GM19043 (cell line): Measurements from ENCODE around the gene ARL4C.

ENCODE experiments used
- ATAC-seq: cut with Tn5 transposase; IDR thresholded peaks from one replicate; pipeline ENCODE4 v1.9.1; 2021; ENCODE audit warnings: low read depth; ENCODE audit not compliant: unreplicated experiment

Gene ARL4C, protein sequence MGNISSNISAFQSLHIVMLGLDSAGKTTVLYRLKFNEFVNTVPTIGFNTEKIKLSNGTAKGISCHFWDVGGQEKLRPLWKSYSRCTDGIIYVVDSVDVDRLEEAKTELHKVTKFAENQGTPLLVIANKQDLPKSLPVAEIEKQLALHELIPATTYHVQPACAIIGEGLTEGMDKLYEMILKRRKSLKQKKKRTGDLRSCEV

DNA sequence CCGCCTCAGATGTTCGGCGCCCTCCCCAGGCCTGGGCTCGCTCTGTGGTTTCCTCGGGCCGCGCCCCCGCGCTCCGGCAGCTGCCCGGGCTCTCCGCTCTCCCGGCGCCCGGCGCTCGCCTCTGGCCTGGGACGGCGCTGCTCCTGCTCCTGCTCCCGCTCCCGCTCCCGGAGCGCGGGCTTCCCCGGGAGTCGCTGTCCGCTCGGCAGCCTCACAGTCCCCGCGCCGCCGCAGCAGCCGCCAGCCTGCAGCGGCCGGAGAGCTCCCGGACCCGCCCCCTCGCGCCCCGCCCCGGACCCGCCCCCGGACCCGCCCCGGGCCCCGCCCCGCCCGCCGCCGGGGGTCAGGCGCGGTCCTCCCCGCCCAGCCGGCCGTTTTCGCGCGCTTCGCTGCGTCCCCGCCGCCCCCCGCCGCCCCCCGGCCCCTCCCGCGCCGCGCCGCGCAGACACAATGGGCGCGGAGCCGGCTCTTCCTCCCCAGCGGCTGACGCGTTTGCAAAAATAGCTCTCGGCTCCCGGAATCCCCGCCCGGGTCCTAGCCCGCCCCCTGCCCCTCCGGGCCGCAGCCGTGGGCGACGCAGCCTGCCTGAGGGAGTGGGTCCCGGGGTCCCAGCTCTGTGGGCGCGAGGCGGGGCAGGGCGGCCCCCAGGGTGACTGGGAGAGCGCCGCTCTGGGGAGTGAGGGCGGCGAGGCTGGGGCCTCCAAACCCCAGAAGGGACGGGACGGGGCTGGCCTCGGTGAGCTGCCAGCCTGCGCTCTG lies at the start of gene ARL4C:
Gene ARL4C (minus strand): TSS at position 247 of the 759 bp plus-strand sequence. CDS start 495 bp downstream, outside the sequence.
- peak; percentile 41 for ATAC-seq

GRCh38 chr2:234544659-234545611 lies 48.1 kb upstream of the ARL4C start:
- ATAC-seq, result no peak

- no peak for ATAC-seq
Observed at GRCh38 chr2:234542742-234543141, 45.9 kb upstream of the ARL4C start.

DNA sequence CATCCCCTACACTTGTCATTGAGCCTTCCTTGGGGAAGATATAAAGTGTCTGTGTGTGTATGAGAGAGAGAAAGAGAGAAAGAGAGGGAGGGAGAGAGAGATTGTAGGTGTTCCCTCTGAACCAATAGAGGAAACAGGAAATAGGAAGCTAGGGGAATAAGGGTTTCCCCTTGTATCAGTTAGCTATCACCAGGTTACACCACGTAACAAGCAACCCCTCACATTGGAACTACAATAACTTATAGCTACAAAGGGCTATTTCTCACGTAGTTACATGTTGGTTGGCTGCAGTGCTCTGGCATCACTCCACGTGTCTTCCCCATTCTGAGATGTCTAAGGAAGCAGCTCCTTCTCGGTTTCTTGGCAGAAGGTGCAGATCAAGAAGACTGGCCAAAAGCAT lies 41.0 kb upstream of the ARL4C start:
- ATAC-seq, result no peak

- no peak for ATAC-seq
Observed at GRCh38 chr2:234536178-234536965, 39.5 kb upstream of the ARL4C start.

GRCh38 chr2:234535464-234535863 lies 38.6 kb upstream of the ARL4C start:
- no peak for ATAC-seq

- ATAC-seq, result no peak
Observed at GRCh38 chr2:234534515-234534914, 37.6 kb upstream of the ARL4C start.

GRCh38 chr2:234533626-234534025 lies 36.7 kb upstream of the ARL4C start:
- no peak for ATAC-seq

- ATAC-seq, result no peak
Observed at GRCh38 chr2:234528410-234529148, 31.7 kb upstream of the ARL4C start.

DNA sequence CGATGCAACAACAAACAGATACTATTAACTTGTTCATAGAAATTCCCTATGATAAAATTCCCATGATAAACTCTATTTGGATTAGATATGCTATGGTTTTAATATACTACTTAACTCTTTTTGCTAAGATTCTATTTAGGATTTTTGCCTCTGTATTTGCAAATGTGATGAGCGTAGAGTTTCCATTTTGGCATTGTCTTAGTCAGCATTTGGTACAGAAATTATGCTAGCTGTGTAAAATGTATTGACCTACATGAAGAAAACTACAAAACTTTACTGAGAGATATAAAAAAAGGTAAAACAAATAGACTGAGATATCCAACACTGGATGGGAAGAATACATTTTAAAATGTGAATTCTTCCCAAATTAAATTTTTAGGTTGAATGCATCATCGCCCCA lies 29.8 kb upstream of the ARL4C start:
- no peak for ATAC-seq

GRCh38 chr2:234521536-234521935 lies 24.7 kb upstream of the ARL4C start:
- ATAC-seq, result no peak

GRCh38 chr2:234518986-234519642 lies 22.2 kb upstream of the ARL4C start:
- no peak for ATAC-seq

DNA sequence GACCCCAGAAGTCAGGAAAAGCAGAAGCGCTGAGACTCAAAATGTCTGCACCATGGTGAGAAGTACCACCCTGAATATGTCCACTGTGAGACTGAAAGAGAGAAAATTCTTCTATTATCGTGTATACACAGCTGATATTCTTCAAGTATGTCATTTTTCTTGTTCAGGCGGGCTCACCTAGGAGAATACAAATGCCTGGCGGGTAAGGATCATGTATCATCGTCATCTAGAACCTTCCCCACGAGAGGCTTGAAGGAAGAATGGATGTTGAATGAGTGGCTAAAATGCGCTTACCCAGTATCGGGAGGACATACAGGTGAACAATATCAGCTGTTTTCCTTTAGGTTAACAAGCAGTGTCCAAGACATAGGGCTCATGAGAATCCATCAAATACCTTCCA lies 21.1 kb upstream of the ARL4C start:
- ATAC-seq, result no peak

GRCh38 chr2:234514873-234515638 lies 18.2 kb upstream of the ARL4C start:
- ATAC-seq, result no peak

DNA sequence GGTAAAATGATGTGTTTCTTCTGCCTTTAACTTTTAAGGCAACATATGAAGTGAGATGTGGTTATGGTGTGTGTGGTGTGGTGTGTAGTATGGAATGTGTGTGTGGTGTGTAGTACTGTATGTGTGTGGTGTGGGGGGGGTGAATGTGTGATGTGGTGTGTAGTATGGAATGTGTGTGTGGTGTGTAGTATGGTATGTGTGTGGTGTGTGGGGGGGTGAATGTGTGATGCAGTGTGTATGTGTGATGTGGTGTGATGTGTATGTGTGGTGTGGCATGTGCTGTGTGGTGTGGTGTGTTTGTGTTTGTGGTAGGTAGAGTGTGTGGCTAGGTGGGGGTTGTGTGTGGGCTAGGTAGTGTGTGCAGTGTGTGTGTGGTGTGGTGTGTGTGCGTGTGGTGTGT lies 17.2 kb upstream of the ARL4C start:
- ATAC-seq, result no peak

DNA sequence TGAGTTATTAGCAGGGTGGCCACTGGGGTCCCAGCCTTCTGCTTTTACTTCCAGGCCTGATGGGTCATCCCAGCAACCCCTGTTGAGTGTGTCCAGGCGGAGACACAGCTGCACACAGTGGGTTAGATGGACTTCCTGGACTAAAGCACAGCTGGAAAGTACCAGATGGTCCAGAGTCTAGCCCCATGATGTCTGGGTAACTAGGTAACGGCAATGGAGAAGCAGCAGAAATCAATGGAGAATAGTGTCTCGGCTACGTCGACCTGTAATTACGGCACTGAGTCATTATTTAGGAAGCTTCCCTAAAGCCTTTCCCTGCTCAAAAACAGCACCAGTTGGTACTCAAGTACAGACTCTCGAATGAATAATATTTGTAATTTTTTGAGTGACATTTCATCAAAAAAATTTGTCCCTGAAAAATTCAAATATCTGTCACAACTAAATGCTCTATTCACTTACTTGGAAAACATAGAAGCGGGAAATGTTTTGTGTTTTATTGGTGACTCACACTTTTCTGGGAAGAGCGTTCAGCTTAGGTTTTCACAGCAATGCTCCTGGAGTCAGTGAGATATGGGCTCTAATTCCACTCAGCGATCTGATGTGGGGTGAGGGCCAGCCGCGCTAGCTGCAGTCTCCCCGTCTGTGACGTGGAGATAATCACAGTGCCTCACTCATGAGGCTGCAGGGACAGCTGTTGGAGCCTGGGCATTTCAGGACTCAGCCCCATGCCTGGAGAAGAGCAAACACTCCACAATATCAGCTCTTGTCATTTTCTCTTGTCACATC lies 16.2 kb upstream of the ARL4C start:
- ATAC-seq, result no peak

GRCh38 chr2:234502919-234503285 lies 6.0 kb upstream of the ARL4C start:
- no peak for ATAC-seq
